Osteoblast (primary cell): Measurements from ENCODE around the gene PKIG. TPM values are rescaled to one million over a fixed set of nuclear protein-coding genes. Genes with fewer than 3 reads are reported as not detected.

Experiments
- DNase-seq: peaks from one replicate; pipeline ENCODE4 v3.0.0; 2011; ENCODE audit warnings: low spot score, mixed read lengths; ENCODE audit not compliant: insufficient read length; ENCODE audit errors: missing footprints
- H2AFZ ChIP-seq: 2 replicates; pipeline ENCODE4 v1.6.0; 2011; ENCODE audit warnings: mild to moderate bottlenecking, low read length
- H3K27ac ChIP-seq: 2 replicates; pipeline ENCODE4 v1.5.1; 2011; ENCODE audit warnings: mild to moderate bottlenecking, low read depth, low read length, moderate library complexity
- H3K27me3 ChIP-seq: 2 replicates; pipeline ENCODE4 v1.6.0; 2012; ENCODE audit warnings: mild to moderate bottlenecking, control low read depth, inconsistent platforms, low read length, moderate library complexity; ENCODE audit not compliant: insufficient read depth
- H3K36me3 ChIP-seq: 2 replicates; pipeline ENCODE4 v1.5.1; 2011; ENCODE audit warnings: mild to moderate bottlenecking, low read length, control low read depth, moderate library complexity; ENCODE audit not compliant: insufficient read depth
- H3K4me1 ChIP-seq: 2 replicates; pipeline ENCODE4 v1.5.1; 2011; ENCODE audit warnings: mild to moderate bottlenecking, low read length, control low read depth, moderate library complexity; ENCODE audit not compliant: insufficient read depth
- H3K4me2 ChIP-seq: 2 replicates; pipeline ENCODE4 v1.6.0; 2011; ENCODE audit warnings: mild to moderate bottlenecking, low read length; ENCODE audit not compliant: insufficient read depth
- H3K4me3 ChIP-seq: fragments of 200-600 bp; sonication (generic); 3 replicates; pipeline ENCODE4 v1.5.1; 2012; ENCODE audit warnings: mild to moderate bottlenecking, low read length, inconsistent platforms; ENCODE audit not compliant: insufficient read depth
- H3K79me2 ChIP-seq: 2 replicates; pipeline ENCODE4 v1.6.0; 2012; ENCODE audit warnings: mild to moderate bottlenecking, low read length, control low read depth, inconsistent platforms; ENCODE audit not compliant: insufficient read depth
- H3K9me3 ChIP-seq: 2 replicates; pipeline ENCODE4 v1.5.1; 2011; ENCODE audit warnings: low read depth, low read length, control low read depth
- H4K20me1 ChIP-seq: 2 replicates; pipeline ENCODE4 v1.6.0; 2012; ENCODE audit warnings: mild to moderate bottlenecking, low read length, control low read depth; ENCODE audit not compliant: insufficient read depth
- CTCF ChIP-seq: IDR thresholded peaks from 2 replicates; pipeline ENCODE4 v1.5.1; 2011; ENCODE audit warnings: mild to moderate bottlenecking, low read depth, low read length, moderate library complexity; ENCODE audit errors: extremely low read depth
- total RNA-seq: library from RNA; depleted of rRNA; stranded (reverse); fragments of >200 nt; gene quantifications from 2 replicates; pipeline ENCODE4 v1.2.3, GENCODE V29; 2012

The PKIG gene
- total RNA-seq, 1 donor, result 107 TPM

- Histone ChIP-seq H2AFZ (no peak overlapping the region), H3K36me3 (no peaks in the 10 kb centered on the region), H3K4me2 (no peak overlapping the region), H3K4me1 (no peaks in the 10 kb centered on the region), H3K79me2 (no peaks in the 10 kb centered on the region), H3K9me3 (peaks cover 2% of the 10 kb centered on the region), H4K20me1 (no peaks in the 10 kb centered on the region), H3K27ac (no peak overlapping the region), H3K4me3 (no peak overlapping the region), H3K27me3 (peaks cover 3% of the 10 kb centered on the region)
- TF ChIP-seq CTCF, result no peak
- DNase-seq, result no peak
Measured at GRCh38 chr20:44662261-44662660, 79.9 kb downstream of the PKIG start.

- Histone ChIP-seq H3K4me3 (no peak overlapping the region), H3K4me2 (no peak overlapping the region), H4K20me1 (no peaks in the 10 kb centered on the region), H3K36me3 (no peaks in the 10 kb centered on the region), H3K79me2 (no peaks in the 10 kb centered on the region), H3K27me3 (peaks cover 3% of the 10 kb centered on the region), H2AFZ (no peak overlapping the region), H3K9me3 (no peaks in the 10 kb centered on the region), H3K4me1 (no peaks in the 10 kb centered on the region), H3K27ac (no peak overlapping the region)
- no peak for TF ChIP-seq CTCF
- DNase-seq, result no peak
Measured at GRCh38 chr20:44664131-44664530, 81.8 kb downstream of the PKIG start.

- H3K4me3 ChIP-seq, result no peak overlapping the region
- H3K4me1 ChIP-seq, result peaks cover 5% of the 10 kb centered on the region
- peaks cover 3% of the 10 kb centered on the region for H3K27me3 ChIP-seq
- no peak overlapping the region for H3K4me2 ChIP-seq
- H3K36me3 ChIP-seq, result no peaks in the 10 kb centered on the region
- no peak for TF ChIP-seq CTCF
- no peaks in the 10 kb centered on the region for H3K79me2 ChIP-seq
- H4K20me1 ChIP-seq, result no peaks in the 10 kb centered on the region
- no peak overlapping the region for H2AFZ ChIP-seq
- no peak overlapping the region for H3K27ac ChIP-seq
- DNase-seq, result no peak
- no peaks in the 10 kb centered on the region for H3K9me3 ChIP-seq
Measured at GRCh38 chr20:44666066-44666465, 83.7 kb downstream of the PKIG start.

Other genes starting within 250 kb of the PKIG start
- gene R3HDML, start 245.5 kb upstream of the PKIG start, total RNA-seq, result not detected in 2 replicates
- not detected in 2 replicates for gene HNF4A, start 226.9 kb upstream of the PKIG start, total RNA-seq
- 12.1 and 12.7 TPM in 2 replicates for gene TTPAL, start 106.7 kb upstream of the PKIG start, total RNA-seq
- gene SERINC3, start 60.5 kb upstream of the PKIG start, total RNA-seq, result 167 and 191 TPM in 2 replicates
- gene ADA, start 69.1 kb downstream of the PKIG start, total RNA-seq, result 15.9 and 37.1 TPM in 2 replicates
- 520 and 687 TPM in 2 replicates for gene CCN5, start 132.8 kb downstream of the PKIG start, total RNA-seq
- gene KCNK15, start 163.3 kb downstream of the PKIG start, total RNA-seq, result 81.3 and 121 TPM in 2 replicates
- gene RIMS4, start 228.0 kb downstream of the PKIG start, total RNA-seq, result 0.29 and 0.36 TPM in 2 replicates